Endodermal cell (in vitro differentiated cells): ENCODE measurements around the gene DBP. TPM values are rescaled to one million over a fixed set of nuclear protein-coding genes. Genes with fewer than 3 reads are reported as not detected.
A peak's percentile ranks its signal among the peaks of the same experiment; 100 is the strongest.

Experiments used
- DNase-seq: peaks from one replicate; pipeline ENCODE4 v3.0.0-alpha.2; 2017
- H3K27ac ChIP-seq: 2 replicates; pipeline ENCODE4 v1.5.1; 2013; ENCODE audit warnings: mild to moderate bottlenecking, low read depth, low read length, moderate library complexity
- H3K27me3 ChIP-seq: 2 replicates; pipeline ENCODE4 v1.6.1; 2013; ENCODE audit warnings: mild to moderate bottlenecking, low read length, moderate library complexity; ENCODE audit not compliant: insufficient read depth, control insufficient read depth, poor library complexity, severe bottlenecking
- H3K36me3 ChIP-seq: 2 replicates; pipeline ENCODE4 v1.7.0; 2013; ENCODE audit warnings: mild to moderate bottlenecking, low read length, moderate library complexity; ENCODE audit not compliant: control insufficient read depth, insufficient read depth
- H3K4me1 ChIP-seq: one replicate; pipeline ENCODE4 v1.7.0; 2013; ENCODE audit warnings: low read length; ENCODE audit not compliant: control insufficient read depth, insufficient read depth
- H3K4me3 ChIP-seq: 2 replicates; pipeline ENCODE4 v1.5.1; 2013; ENCODE audit warnings: mild to moderate bottlenecking, low read length, moderate library complexity
- H3K9ac ChIP-seq: 2 replicates; pipeline ENCODE4 v1.6.1; 2013; ENCODE audit warnings: mild to moderate bottlenecking, low read length, moderate library complexity; ENCODE audit not compliant: poor library complexity, severe bottlenecking; ENCODE audit errors: extremely low read depth
- H3K9me3 ChIP-seq: 2 replicates; pipeline ENCODE4 v1.6.1; 2013; ENCODE audit warnings: mild to moderate bottlenecking, low read length, moderate library complexity; ENCODE audit not compliant: control insufficient read depth
- H3K27ac Mint-ChIP-seq: 2 replicates; pipeline ENCODE4 v1.8.0; 2020; ENCODE audit warnings: mixed read lengths
- H3K27me3 Mint-ChIP-seq: 2 replicates; pipeline ENCODE4 v1.8.0; 2021; ENCODE audit warnings: mild to moderate bottlenecking, mixed read lengths; ENCODE audit not compliant: insufficient read depth
- H3K36me3 Mint-ChIP-seq: 2 replicates; pipeline ENCODE4 v1.8.0; 2020; ENCODE audit warnings: low read depth, mixed read lengths
- H3K4me1 Mint-ChIP-seq: 2 replicates; pipeline ENCODE4 v1.8.0; 2020; ENCODE audit warnings: mixed read lengths
- H3K4me3 Mint-ChIP-seq: 2 replicates; pipeline ENCODE4 v1.8.0; 2020; ENCODE audit warnings: mild to moderate bottlenecking, moderate library complexity, mixed read lengths
- H3K9me3 Mint-ChIP-seq: 2 replicates; pipeline ENCODE4 v1.8.0; 2020; ENCODE audit warnings: mild to moderate bottlenecking, mixed read lengths
- CTCF ChIP-seq: fragments of 200-600 bp; sonication (generic); conservative IDR thresholded peaks from 2 replicates; pipeline ENCODE4 v1.5.0; 2021; ENCODE audit warnings: antibody characterized with exemption, mild to moderate bottlenecking
- WGBS, 2 experiments: methylation state at CpG; one replicate each; pipeline versions ENCODE4 v1.1.5 to v1.1.7; 2013; ENCODE audit warnings: missing lambda C conversion rate in 2 of 2, mixed read lengths in 1 of 2; ENCODE audit not compliant: insufficient coverage in 1 of 2, insufficient read length in 1 of 2; 5-methylcytosine and 5-hydroxymethylcytosine counted together
- total RNA-seq, 2 donors: library from RNA; stranded (reverse); fragmentation: NEBNext Ultra II Directional in 1 of 2; extraction: Animal tissue kit (Norgen Biotek cat#: 25700) in 1 of 2; gene quantifications; 2 replicates in 1 of 2; 3 replicates in 1 of 2; pipeline ENCODE4 v1.2.1, GENCODE V29; 2021

DBP gene
- total RNA-seq, 2 donors from 2014 or later = 5.3 to 13.1 TPM

- Histone ChIP-seq H3K9me3 (no peaks in the 10 kb centered on the region), H3K9ac (no peak within 1 kb of the TSS), H3K27ac (peak within 1 kb of the TSS; percentile 10), H3K36me3 (no peaks in the 10 kb centered on the region), H3K4me1 (no peaks in the 10 kb centered on the region), H3K27me3 (no peaks in the 10 kb centered on the region), H3K4me3 (no peak within 1 kb of the TSS)
- Mint-ChIP-seq H3K4me3 (no peak within 1 kb of the TSS), H3K9me3 (no peaks in the 10 kb centered on the region), H3K36me3 (no peaks in the 10 kb centered on the region), H3K27me3 (no peaks in the 10 kb centered on the region), H3K27ac (no peak within 1 kb of the TSS), H3K4me1 (peaks cover 1% of the 10 kb centered on the region)
- DNase-seq = peak; percentile 45
- TF ChIP-seq CTCF = no peak
- 94 to 96% methylated on average over 23 to 39 of the region's 39 CpGs for WGBS, 2 experiments
Observed at GRCh38 chr19:48606463-48607358, 30.5 kb downstream of the DBP start, which contains the start of gene SPACA4. Gene SPACA4 (plus strand): TSS chr19:48606742. CDS start chr19:48606979, 237 bp downstream.

- H3K36me3 ChIP-seq = no peaks in the 10 kb centered on the region
- no peak overlapping the region for H3K4me3 ChIP-seq
- H3K4me1 ChIP-seq = no peaks in the 10 kb centered on the region
- 95 to 97% methylated on average over 7 to 9 of the region's 9 CpGs for WGBS, 2 experiments
- H3K27me3 Mint-ChIP-seq = no peaks in the 10 kb centered on the region
- H3K27ac Mint-ChIP-seq = no peak overlapping the region
- H3K9me3 Mint-ChIP-seq = no peaks in the 10 kb centered on the region
- H3K27me3 ChIP-seq = no peaks in the 10 kb centered on the region
- H3K36me3 Mint-ChIP-seq = no peaks in the 10 kb centered on the region
- H3K4me3 Mint-ChIP-seq = no peak overlapping the region
- no peak for TF ChIP-seq CTCF
- H3K9me3 ChIP-seq = no peaks in the 10 kb centered on the region
- H3K27ac ChIP-seq = no peak overlapping the region
- DNase-seq = no peak
- peaks cover under 1% of the 10 kb centered on the region for H3K4me1 Mint-ChIP-seq
- no peak overlapping the region for H3K9ac ChIP-seq
Observed at GRCh38 chr19:48603850-48604249, 33.3 kb downstream of the DBP start.

- no peak overlapping the region for H3K27ac ChIP-seq
- no peaks in the 10 kb centered on the region for H3K4me1 Mint-ChIP-seq
- H3K27me3 ChIP-seq = no peaks in the 10 kb centered on the region
- H3K9ac ChIP-seq = no peak overlapping the region
- H3K4me3 Mint-ChIP-seq = no peak overlapping the region
- H3K36me3 Mint-ChIP-seq = no peaks in the 10 kb centered on the region
- DNase-seq = no peak
- 96 to 98% methylated on average over 37 to 39 of the region's 39 CpGs for WGBS, 2 experiments
- H3K9me3 Mint-ChIP-seq = no peaks in the 10 kb centered on the region
- H3K9me3 ChIP-seq = no peaks in the 10 kb centered on the region
- TF ChIP-seq CTCF = no peak
- H3K27me3 Mint-ChIP-seq = peaks cover 3% of the 10 kb centered on the region
- no peak overlapping the region for H3K4me3 ChIP-seq
- H3K4me1 ChIP-seq = no peaks in the 10 kb centered on the region
- H3K36me3 ChIP-seq = no peaks in the 10 kb centered on the region
- H3K27ac Mint-ChIP-seq = no peak overlapping the region
Observed at GRCh38 chr19:48603449-48603848, 33.7 kb downstream of the DBP start.
